HG03025 (cell line): Measurements from ENCODE around the gene SVOPL.

Experiments used
- ATAC-seq: cut with Tn5 transposase; IDR thresholded peaks from one replicate; pipeline ENCODE4 v1.9.1; 2021; ENCODE audit warnings: mild to moderate bottlenecking, moderate library complexity; ENCODE audit not compliant: unreplicated experiment, low FRiP score

The SVOPL gene

GRCh38 chr7:138613630-138614029, 87.5 kb downstream of the SVOPL start:
- ATAC-seq: no peak

GRCh38 chr7:138610671-138611170, 90.4 kb downstream of the SVOPL start:
- ATAC-seq: no peak

- no peak for ATAC-seq
These were observed 92.9 kb downstream of the SVOPL start for GRCh38 chr7:138608275-138608674.

- ATAC-seq: no peak
These were observed 93.7 kb downstream of the SVOPL start for GRCh38 chr7:138607216-138608126.

GRCh38 chr7:138606236-138606635, 94.9 kb downstream of the SVOPL start:
- ATAC-seq: no peak

- ATAC-seq: no peak
These were observed 97.4 kb downstream of the SVOPL start for GRCh38 chr7:138603549-138604318.

- no peak for ATAC-seq
These were observed 98.7 kb downstream of the SVOPL start for GRCh38 chr7:138602451-138602850.

- no peak for ATAC-seq
These were observed 105.7 kb downstream of the SVOPL start for GRCh38 chr7:138595454-138595853.

- ATAC-seq: no peak
These were observed 111.0 kb downstream of the SVOPL start for GRCh38 chr7:138590154-138590553.

- no peak for ATAC-seq
These were observed 112.2 kb downstream of the SVOPL start for GRCh38 chr7:138588986-138589385.

GRCh38 chr7:138587485-138587884, 113.7 kb downstream of the SVOPL start:
- ATAC-seq: no peak

- no peak for ATAC-seq
These were observed 115.7 kb downstream of the SVOPL start for GRCh38 chr7:138585283-138585993.

GRCh38 chr7:138584696-138585095, 116.5 kb downstream of the SVOPL start:
- no peak for ATAC-seq

GRCh38 chr7:138584283-138584682, 116.9 kb downstream of the SVOPL start:
- no peak for ATAC-seq

GRCh38 chr7:138581065-138581464, 120.1 kb downstream of the SVOPL start:
- no peak for ATAC-seq

- ATAC-seq: no peak
These were observed 121.5 kb downstream of the SVOPL start for GRCh38 chr7:138579671-138580070.

- no peak for ATAC-seq
These were observed 122.0 kb downstream of the SVOPL start for GRCh38 chr7:138579136-138579535.

- ATAC-seq: no peak
These were observed 125.2 kb downstream of the SVOPL start for GRCh38 chr7:138575897-138576428.

- no peak for ATAC-seq
These were observed 127.4 kb downstream of the SVOPL start for GRCh38 chr7:138573741-138574140.

GRCh38 chr7:138570715-138571114, 130.4 kb downstream of the SVOPL start:
- ATAC-seq: no peak
